NCI-H128 (cell line): ENCODE data around the gene RNF182.
"Not testable (repeated sequence)": the region's sequence is repeated elsewhere in the genome, so short reads cannot be mapped to it uniquely, and the experiment has no call there.

Source experiments
- DNase-seq: peaks from one replicate; lab custom pipeline; 2025; ENCODE audit not compliant: unreplicated experiment; lab: John Stamatoyannopoulos, UW

The RNF182 gene

GRCh38 chr6:13993416-13993815 is 68.7 kb downstream of the RNF182 start:
- DNase-seq = no peak

GRCh38 chr6:13998356-13998755 is 73.6 kb downstream of the RNF182 start:
- DNase-seq = no peak

- no peak for DNase-seq
These were observed 76.1 kb downstream of the RNF182 start for GRCh38 chr6:14000901-14001300.

- no peak for DNase-seq
These were observed 76.7 kb downstream of the RNF182 start for GRCh38 chr6:14001329-14002012.

GRCh38 chr6:14002176-14002947 is 77.6 kb downstream of the RNF182 start:
- DNase-seq = no peak

- no peak for DNase-seq
These were observed 79.5 kb downstream of the RNF182 start for GRCh38 chr6:14004258-14004657.

- no peak for DNase-seq
These were observed 84.1 kb downstream of the RNF182 start for GRCh38 chr6:14008809-14009208.

- DNase-seq = no peak
These were observed 84.7 kb downstream of the RNF182 start for GRCh38 chr6:14009431-14009830.

GRCh38 chr6:14010275-14010674 is 85.5 kb downstream of the RNF182 start:
- no peak for DNase-seq

GRCh38 chr6:14012313-14013030 is 87.7 kb downstream of the RNF182 start:
- DNase-seq = no peak

GRCh38 chr6:14015964-14016363 is 91.2 kb downstream of the RNF182 start:
- no peak for DNase-seq

GRCh38 chr6:14016432-14016831 is 91.7 kb downstream of the RNF182 start:
- DNase-seq = no peak

GRCh38 chr6:14016935-14017625 is 92.3 kb downstream of the RNF182 start:
- no peak for DNase-seq

- DNase-seq = no peak
These were observed 93.1 kb downstream of the RNF182 start for GRCh38 chr6:14017626-14018475.

- not testable (repeated sequence) for DNase-seq
These were observed 93.8 kb downstream of the RNF182 start for GRCh38 chr6:14018559-14018958.

GRCh38 chr6:14020551-14020950 is 95.8 kb downstream of the RNF182 start:
- DNase-seq = no peak

- no peak for DNase-seq
These were observed 96.7 kb downstream of the RNF182 start for GRCh38 chr6:14021449-14021848.

- no peak for DNase-seq
These were observed 97.9 kb downstream of the RNF182 start for GRCh38 chr6:14022673-14023072.

GRCh38 chr6:14023855-14024254 is 99.1 kb downstream of the RNF182 start:
- no peak for DNase-seq

- no peak for DNase-seq
These were observed 100.4 kb downstream of the RNF182 start for GRCh38 chr6:14025160-14025559.
